CD4-positive, alpha-beta T cell treated with Interleukin-17A for 1 hour (primary cell): ENCODE data around the gene THSD4.
"Not testable (repeated sequence)": the region's sequence is repeated elsewhere in the genome, so short reads cannot be mapped to it uniquely, and the experiment has no call there.

Experiments
- DNase-seq: peaks from one replicate; pipeline ENCODE4 v3.0.0-alpha.2; 2020

Gene THSD4

GRCh38 chr15:71230303-71230702 is 115.0 kb downstream of the THSD4 start:
- no peak for DNase-seq

DNA sequence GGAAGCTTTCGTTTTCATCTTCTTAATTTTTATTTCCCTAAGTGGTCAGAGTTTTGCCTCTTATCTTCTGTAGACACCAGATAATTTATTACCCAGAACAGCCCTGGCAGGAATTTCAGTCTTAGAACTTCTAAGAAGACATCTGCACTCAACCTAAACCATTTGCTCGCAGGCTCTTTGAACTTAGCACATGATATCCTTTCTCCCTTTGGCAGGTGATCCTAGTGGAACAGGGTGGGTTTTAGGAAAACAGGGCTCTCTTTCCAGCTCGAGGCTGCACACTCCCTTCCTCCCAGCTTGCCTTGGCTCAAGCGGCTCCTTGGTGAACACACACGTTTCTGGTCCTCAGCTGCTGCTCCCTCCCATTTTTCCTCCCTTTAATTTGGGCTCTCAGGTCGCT is 116.5 kb downstream of the THSD4 start:
- DNase-seq, result no peak

- no peak for DNase-seq
Observed at GRCh38 chr15:71232411-71232810, 117.1 kb downstream of the THSD4 start.

- DNase-seq, result no peak
Observed at GRCh38 chr15:71237456-71238188, 122.4 kb downstream of the THSD4 start.

GRCh38 chr15:71238926-71239325 is 123.7 kb downstream of the THSD4 start:
- no peak for DNase-seq

DNA sequence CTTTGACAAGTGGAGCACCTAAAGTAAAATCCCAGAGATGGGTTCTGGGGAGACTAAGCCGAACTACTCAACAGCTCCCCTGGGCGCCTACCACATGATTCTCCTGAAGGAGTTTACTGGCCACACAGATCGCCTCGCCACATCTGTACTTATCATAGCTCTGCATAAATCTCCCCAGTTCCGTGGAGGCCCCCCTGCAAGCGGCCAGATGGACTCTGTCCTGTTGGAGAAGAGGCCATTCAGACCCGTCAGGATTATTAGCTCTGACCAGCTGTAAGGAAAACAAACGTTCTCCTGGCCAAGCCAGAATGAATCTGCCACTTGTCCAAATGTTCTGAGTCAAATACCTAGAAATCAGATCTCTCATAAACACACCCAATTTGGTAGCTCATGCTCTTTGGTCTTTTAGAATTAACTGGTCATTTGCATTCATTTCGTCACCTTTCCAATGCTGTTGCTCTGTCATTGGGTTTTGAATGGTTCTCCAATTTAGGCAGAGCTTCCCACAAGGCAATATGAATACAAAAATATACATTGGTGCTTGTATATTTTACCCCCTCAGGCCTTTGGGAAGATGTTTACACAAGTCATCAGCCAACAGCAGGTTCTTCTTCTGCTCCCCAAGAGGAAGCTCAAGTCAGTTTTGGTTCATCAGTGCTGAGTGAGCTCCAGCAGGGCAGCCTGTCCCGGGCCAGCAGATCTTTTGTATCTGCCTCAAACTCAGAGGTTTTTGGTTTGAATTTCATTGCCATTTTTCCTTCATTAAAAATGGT is 124.5 kb downstream of the THSD4 start:
- DNase-seq, result no peak

DNA sequence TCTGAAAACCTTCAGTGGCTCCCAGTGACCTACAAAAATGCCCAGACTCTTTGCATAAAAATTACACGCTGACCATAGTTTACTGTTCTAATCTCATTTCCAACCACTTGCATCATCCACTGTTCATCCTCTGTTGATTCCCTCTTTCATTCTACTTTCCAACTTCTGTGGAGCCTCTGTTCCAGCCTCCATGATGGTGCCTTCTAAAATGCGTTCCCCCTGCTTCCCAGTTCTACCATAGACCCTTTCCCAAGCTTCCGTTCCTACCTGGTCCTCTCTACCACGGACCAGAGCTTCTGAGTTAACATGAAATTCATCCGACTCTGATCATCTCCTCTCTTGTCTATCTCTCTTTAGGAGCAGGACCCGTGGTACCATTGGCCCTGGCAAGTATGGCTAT is 127.0 kb downstream of the THSD4 start:
- DNase-seq, result no peak

GRCh38 chr15:71244250-71244649 is 129.0 kb downstream of the THSD4 start:
- no peak for DNase-seq

DNA sequence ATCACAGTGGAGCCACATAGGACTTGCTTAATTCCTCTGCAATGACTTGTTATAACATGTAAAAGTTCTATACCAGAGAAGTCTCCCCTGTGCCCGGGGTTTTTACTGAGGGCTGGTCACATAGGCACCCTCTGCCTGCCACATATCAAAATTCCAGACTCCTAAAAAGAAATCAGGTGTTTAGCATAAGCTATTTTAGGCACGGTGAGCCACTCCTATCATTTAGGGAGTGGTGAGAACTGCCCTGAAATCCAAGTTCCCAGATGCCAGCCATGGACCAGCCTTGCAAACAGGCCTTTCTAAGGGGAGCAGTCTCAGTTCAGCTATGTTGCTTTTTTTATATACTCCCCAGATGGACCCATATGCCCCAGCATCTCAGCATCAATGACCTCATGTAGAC is 130.3 kb downstream of the THSD4 start:
- no peak for DNase-seq

GRCh38 chr15:71248386-71248785 is 133.1 kb downstream of the THSD4 start:
- no peak for DNase-seq

GRCh38 chr15:71249986-71250385 is 134.7 kb downstream of the THSD4 start:
- no peak for DNase-seq

DNA sequence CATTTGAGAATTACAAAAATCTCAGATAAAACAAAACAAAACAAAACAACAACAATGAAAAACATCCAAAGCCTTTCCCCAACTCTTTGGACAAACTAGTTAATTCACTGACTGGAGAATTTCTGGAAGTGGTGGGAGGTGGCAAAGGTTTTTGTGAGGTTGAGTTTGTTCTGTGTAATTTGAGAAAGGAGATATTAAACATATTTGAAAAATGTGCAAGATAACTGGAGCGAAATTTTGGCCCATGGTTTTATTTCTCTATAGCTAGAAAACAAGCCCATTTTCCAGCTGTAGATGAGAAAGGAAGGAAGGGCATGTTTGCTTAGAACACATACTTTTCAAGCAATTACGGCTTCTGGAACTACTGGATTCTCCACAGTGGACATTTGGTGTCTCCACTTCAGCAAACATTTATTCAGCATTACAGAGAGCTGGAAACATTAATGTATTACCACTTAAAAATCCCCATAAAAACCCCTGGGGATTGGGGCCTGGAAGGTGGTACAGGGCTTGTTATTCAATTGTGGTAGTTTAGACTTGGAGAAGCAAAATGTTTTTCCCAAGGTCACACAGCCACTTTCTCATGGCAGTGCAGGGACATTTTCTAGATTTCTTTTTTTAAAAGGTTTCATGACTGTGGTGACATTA is 135.8 kb downstream of the THSD4 start:
- no peak for DNase-seq

DNA sequence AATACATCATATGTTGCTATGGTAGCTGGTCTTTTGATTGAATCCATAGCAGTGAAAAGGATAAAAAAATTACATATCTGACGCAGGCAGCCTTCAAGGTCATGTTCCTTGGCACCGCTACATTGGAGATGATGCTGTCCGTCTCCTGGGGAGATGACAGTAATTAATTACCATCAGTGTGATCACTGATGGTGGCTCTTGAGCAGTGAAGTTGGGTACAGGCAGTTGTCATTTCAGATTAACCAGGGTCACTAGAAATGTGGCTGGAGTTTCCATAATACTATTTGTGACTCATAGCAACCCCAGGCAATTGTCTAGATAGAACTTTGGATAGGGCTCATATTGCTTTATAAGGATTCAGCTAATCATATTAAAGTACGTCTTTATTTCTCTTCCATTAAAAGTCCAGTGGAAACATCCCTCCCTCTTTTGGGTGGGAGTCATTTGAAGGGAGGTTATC is 136.3 kb downstream of the THSD4 start:
- no peak for DNase-seq

DNA sequence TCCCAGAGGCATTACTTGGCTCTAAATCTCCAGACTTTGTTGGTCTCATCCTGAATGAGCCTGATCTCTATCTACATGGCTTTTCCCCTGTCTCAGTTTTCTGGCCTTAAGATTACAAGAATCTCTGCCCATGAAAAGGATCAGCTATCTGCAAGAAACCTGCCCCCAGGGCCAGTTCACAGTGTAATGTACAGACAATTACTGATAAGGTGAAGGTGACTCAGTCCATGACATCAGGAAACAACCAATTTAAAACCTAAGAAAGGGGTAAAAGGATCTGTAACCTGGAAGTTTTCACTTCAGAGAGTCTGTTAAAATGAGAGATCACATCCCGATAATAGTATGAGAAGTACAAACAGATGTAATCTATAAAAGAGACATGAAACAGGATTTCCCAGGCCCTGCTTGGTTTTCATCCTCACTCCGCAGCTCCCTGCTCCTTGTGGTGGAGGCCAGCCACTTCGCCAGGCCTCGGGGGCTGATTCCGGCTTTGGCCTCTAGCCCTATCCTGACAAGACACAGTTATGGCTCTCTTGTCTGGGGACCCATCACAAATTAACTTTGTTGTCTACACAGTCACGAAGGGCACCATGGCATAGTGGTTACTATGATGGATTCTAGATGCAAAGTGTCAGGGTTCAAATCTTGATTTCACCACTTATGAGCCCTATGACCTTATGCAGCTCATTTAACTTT is 136.9 kb downstream of the THSD4 start:
- DNase-seq, result no peak

DNA sequence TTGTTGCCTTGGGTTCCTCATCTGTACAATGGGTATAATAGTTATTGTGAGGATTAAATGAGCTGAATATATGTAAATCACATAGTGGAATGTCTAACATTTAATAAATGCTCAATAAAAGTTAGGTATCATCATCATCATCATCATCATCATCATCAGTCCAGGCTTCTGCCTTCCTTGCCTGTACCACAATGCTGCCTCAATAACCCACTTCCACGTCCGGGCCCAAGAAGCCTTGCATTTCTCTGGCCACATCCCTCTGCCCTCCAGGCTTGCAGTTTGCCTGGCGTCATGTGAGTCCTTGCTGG is 137.4 kb downstream of the THSD4 start:
- no peak for DNase-seq

DNA sequence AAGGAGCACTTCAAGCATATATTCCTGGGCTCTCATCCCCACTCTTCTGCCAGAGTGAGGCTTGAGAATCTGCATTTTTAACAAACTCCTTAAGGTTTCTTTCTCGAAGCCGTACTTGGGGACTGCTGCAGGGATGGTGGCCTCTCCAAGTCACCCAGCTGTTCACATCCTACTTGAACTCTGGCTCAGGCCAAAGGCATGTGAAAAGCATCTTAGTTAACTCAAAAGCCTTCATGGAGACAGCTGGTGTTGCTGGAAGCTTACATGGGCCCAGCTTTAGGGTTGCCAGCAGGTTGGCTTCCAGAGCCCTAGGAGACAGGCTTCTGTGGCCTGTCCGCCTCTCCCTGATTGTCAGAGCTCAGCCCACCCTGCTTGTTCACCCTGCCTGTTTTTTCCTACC is 139.2 kb downstream of the THSD4 start:
- DNase-seq, result no peak

- no peak for DNase-seq
Observed at GRCh38 chr15:71256934-71257664, 141.8 kb downstream of the THSD4 start.

DNA sequence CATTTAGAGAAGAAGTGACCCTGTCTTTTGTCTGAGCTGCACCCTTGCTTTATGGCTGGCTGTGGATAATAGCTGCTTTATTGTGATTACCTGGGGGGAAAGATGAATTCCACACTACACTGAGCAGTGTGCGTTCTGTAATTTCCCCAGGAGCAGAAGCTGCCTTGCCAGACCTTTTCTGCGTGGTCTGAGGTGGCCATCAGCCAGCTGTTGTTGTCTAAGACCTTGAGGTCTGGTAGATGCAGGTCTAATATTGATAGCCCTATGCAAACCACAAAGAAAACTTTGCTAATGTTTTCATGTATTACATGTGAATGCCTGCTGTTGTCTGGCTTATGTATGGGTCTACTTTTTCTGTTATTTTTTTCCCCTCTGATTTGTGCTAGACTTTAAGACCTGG is 144.6 kb downstream of the THSD4 start:
- no peak for DNase-seq

- no peak for DNase-seq
Observed at GRCh38 chr15:71261418-71261817, 146.1 kb downstream of the THSD4 start.

GRCh38 chr15:71261909-71262308 is 146.6 kb downstream of the THSD4 start:
- DNase-seq, result no peak

DNA sequence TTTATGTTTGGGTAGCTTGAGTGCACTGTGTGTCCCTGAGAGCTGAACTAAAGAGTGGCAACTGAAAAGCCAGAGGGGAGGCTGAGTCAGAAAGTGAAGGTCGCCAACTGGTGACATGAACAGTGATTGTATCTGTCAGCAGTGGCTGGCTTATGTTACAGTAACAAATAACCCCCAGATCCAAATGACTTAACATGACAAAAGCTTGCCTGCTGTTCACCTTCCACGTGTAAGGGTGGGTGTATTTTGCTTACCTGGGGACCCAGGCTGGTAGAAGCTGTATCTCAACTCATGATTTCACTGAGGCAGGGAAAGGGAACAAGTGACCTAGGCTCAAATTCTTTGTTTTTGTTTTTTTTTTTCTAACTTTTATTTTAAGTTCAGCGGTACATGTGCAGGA is 147.3 kb downstream of the THSD4 start:
- DNase-seq, result no peak

GRCh38 chr15:71265606-71266005 is 150.3 kb downstream of the THSD4 start:
- not testable (repeated sequence) for DNase-seq

DNA sequence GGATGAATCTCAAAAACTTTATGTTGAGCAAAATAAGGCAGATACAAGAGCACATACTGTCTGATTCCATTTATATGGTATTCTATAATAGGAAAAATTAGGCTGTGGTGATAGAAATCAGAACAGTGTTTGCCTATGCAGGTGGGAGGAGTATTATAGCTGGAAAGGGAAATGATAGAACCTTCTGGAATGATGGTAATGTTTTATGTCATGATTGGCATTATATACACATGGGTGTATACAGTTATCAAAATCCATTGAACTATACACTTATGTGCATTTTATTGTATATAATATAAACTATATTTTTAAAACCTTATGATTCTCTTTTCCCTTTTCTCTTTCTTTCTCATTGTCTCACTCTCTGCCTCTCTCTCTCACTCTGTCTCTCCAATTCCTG is 156.1 kb downstream of the THSD4 start:
- no peak for DNase-seq
